Endothelial cell of umbilical vein (primary cell): ENCODE measurements around the gene CTIF. TPM values are rescaled to one million over a fixed set of nuclear protein-coding genes. Genes with fewer than 3 reads are reported as not detected.
A peak's percentile ranks its signal among the peaks of the same experiment; 100 is the strongest.

Experiments used
- BruUV-seq: library from RNA; stranded (reverse); fragments of 400-500 nt; replicated peaks from 2 replicates; lab custom pipeline; 2021; lab: Mats Ljungman, UMichigan
- CTCF ChIA-PET: fragments of 300-600, 350-600 bp; sonication (Branson Sonifier 250); formaldehyde crosslinking; loops from one replicate; lab custom pipeline; 2021; ENCODE audit warnings: antibody characterized with exemption, inconsistent platforms; lab: Charles Lee
- POLR2A ChIA-PET: fragments of 300-600, 350-600 bp; sonication (Branson Sonifier 250); formaldehyde crosslinking; loops from one replicate; lab custom pipeline; 2021; ENCODE audit warnings: antibody characterized with exemption, inconsistent platforms; lab: Charles Lee
- DNase-seq: peaks from one replicate; pipeline ENCODE4 v3.0.0-alpha.2; 2011; ENCODE audit warnings: low read depth, low spot score
- FAIRE-seq: peaks from 2 replicates; lab custom pipeline; 2011; peaks lifted over from hg19 to GRCh38; lab: Jason Lieb, UNC
- H2AFZ ChIP-seq: 2 replicates; pipeline ENCODE4 v1.6.0; 2012; ENCODE audit warnings: low read depth, low read length, control low read depth, inconsistent platforms
- H3K27ac ChIP-seq: 2 replicates; pipeline ENCODE4 v1.5.1; 2011; ENCODE audit warnings: low read depth, mild to moderate bottlenecking, control low read depth, low read length, moderate library complexity; ENCODE audit not compliant: insufficient read depth
- H3K27me3 ChIP-seq, 2 experiments: 2 replicates each; pipeline versions ENCODE4 v1.6.0 to v1.6.1; 2011; ENCODE audit warnings: low read length in 2 of 2, mixed read lengths in 1 of 2; ENCODE audit not compliant: control insufficient read depth in 2 of 2, insufficient read depth in 2 of 2
- H3K36me3 ChIP-seq, 2 experiments: 2 replicates in 1 of 2; 3 replicates in 1 of 2; pipeline ENCODE4 v1.5.1; 2011; ENCODE audit warnings: low read length in 2 of 2, mild to moderate bottlenecking in 1 of 2, moderate library complexity in 1 of 2; ENCODE audit not compliant: control insufficient read depth in 2 of 2, insufficient read depth in 2 of 2; ENCODE audit errors: extremely low read depth in 1 of 2
- H3K4me1 ChIP-seq: 3 replicates; pipeline ENCODE4 v1.5.1; 2011; ENCODE audit warnings: mild to moderate bottlenecking, low read length; ENCODE audit not compliant: control insufficient read depth, insufficient read depth; ENCODE audit errors: extremely low read depth
- H3K4me2 ChIP-seq: 2 replicates; pipeline ENCODE4 v1.6.1; 2011; ENCODE audit warnings: low read length, control low read depth, mixed read lengths; ENCODE audit not compliant: insufficient read depth
- H3K4me3 ChIP-seq, 3 experiments: fragments of 200-600 bp in 1 of 3; sonication (generic), shearing (Covaris generic) in 1 of 3; replicated peaks in 1 of 3; 2 replicates each; pipeline ENCODE4 v1.5.1; 2011 to 2016; ENCODE audit warnings: control low read depth in 3 of 3, low read length in 3 of 3, mild to moderate bottlenecking in 2 of 3, inconsistent platforms in 1 of 3, low read depth in 1 of 3, moderate library complexity in 1 of 3; ENCODE audit not compliant: insufficient read depth in 1 of 3
- H3K79me2 ChIP-seq: 2 replicates; pipeline ENCODE4 v1.6.0; 2012; ENCODE audit warnings: low read length, inconsistent platforms; ENCODE audit not compliant: control insufficient read depth, insufficient read depth
- H3K9ac ChIP-seq: replicated peaks from 2 replicates; pipeline ENCODE3; 2011; ENCODE audit warnings: low read length, control low read depth; ENCODE audit not compliant: insufficient read depth; ENCODE audit errors: extremely low read depth
- H3K9me1 ChIP-seq: replicated peaks from 3 replicates; pipeline ENCODE4 v1.6.0; 2011; ENCODE audit warnings: mild to moderate bottlenecking, low read length; ENCODE audit not compliant: control insufficient read depth, insufficient read depth; ENCODE audit errors: extremely low read depth
- H3K9me3 ChIP-seq: replicated peaks from 2 replicates; pipeline ENCODE4 v1.5.1; 2012; ENCODE audit warnings: low read length, inconsistent platforms; ENCODE audit not compliant: control insufficient read depth, insufficient read depth
- H4K20me1 ChIP-seq: replicated peaks from 2 replicates; pipeline ENCODE3; 2011; ENCODE audit warnings: mild to moderate bottlenecking, low read length; ENCODE audit not compliant: control insufficient read depth, insufficient read depth; ENCODE audit errors: extremely low read depth
- CTCF ChIP-seq, 2 donors: IDR thresholded peaks; 1 replicate in 1 of 2; 2 replicates in 1 of 2; pipeline ENCODE4 v1.5.1; 2011; ENCODE audit warnings: low read length in 2 of 2, mild to moderate bottlenecking in 2 of 2, moderate library complexity in 2 of 2, control low read depth in 1 of 2, inconsistent platforms in 1 of 2, low read depth in 1 of 2; ENCODE audit not compliant: insufficient read depth in 1 of 2; ENCODE audit errors: extremely low read depth in 1 of 2
- EZH2 ChIP-seq: IDR thresholded peaks from 2 replicates; pipeline ENCODE4 v1.6.1; 2012; ENCODE audit warnings: borderline replicate concordance, low read depth, mild to moderate bottlenecking, moderate library complexity, low read length, inconsistent platforms; ENCODE audit not compliant: severe bottlenecking
- FOS ChIP-seq: IDR thresholded peaks from 2 replicates; pipeline ENCODE4 v1.6.1; 2011; ENCODE audit warnings: mild to moderate bottlenecking, low read length, moderate library complexity, borderline replicate concordance; ENCODE audit not compliant: insufficient read depth
- GATA2 ChIP-seq: IDR thresholded peaks from 2 replicates; pipeline ENCODE4 v1.7.0; 2011; ENCODE audit warnings: low read depth, mild to moderate bottlenecking, moderate library complexity, mixed read lengths, low read length; ENCODE audit not compliant: insufficient read length, insufficient read depth
- JUN ChIP-seq: IDR thresholded peaks from 2 replicates; pipeline ENCODE4 v1.6.1; 2011; ENCODE audit warnings: borderline replicate concordance, low read depth; ENCODE audit not compliant: insufficient read length, insufficient read depth
- MYC ChIP-seq: IDR thresholded peaks from one replicate; pipeline ENCODE4 v1.6.1; 2011; ENCODE audit warnings: mild to moderate bottlenecking, low read depth, low read length
- POLR2A ChIP-seq: IDR thresholded peaks from 2 replicates; pipeline ENCODE4 v1.6.1; 2012; ENCODE audit warnings: low read depth, mild to moderate bottlenecking, control low read depth, low read length
- POLR2AphosphoS5 ChIP-seq: IDR thresholded peaks from 2 replicates; pipeline ENCODE4 v1.6.1; 2012; ENCODE audit warnings: low read depth, mild to moderate bottlenecking, control low read depth, low read length, moderate library complexity; ENCODE audit not compliant: insufficient read depth
- dilution Hi-C: fragments of 300-500 bp; cut with MboI; formaldehyde crosslinking; loops from one replicate; pipeline ENCODE4 v1.15.0; 2019; ENCODE audit warnings: low sequenced_read_pairs; ENCODE audit not compliant: extremely low pct_ligation_motif_present
- intact Hi-C: fragments of 100-400 bp; cut with micrococcal nuclease; formaldehyde crosslinking; loops from one replicate; pipeline ENCODE4 v1.10.0; 2022
- polyA plus RNA-seq, 4 experiments: library from polyadenylated mRNA; depleted of rRNA in 3 of 4; stranded (reverse) in 3 of 4; unstranded in 1 of 4; fragments of >200 nt; gene quantifications; 2 replicates each; pipeline versions ENCODE4 v1.2.1 to v1.2.3, GENCODE V29; 2011 to 2012; ENCODE audit warnings: missing spikeins in 1 of 4
- total RNA-seq: library from RNA; stranded (reverse); gene quantifications from 2 replicates; pipeline ENCODE4 v1.2.3, GENCODE V29; 2021
- TF ChIP-seq, protein P1 (sequence below): IDR thresholded peaks from 2 replicates; pipeline ENCODE4 v1.6.1; 2011; ENCODE audit not compliant: insufficient read depth, insufficient read length

The CTIF gene
- total and polyA plus RNA-seq, 2 donors (not counting 3 experiments of a cell fraction or from before 2014, with no cell fraction given): 20.9 to 57.7 TPM

GRCh38 chr18:48851599-48851960, 312.7 kb downstream of the CTIF start:
- Histone ChIP-seq H3K36me3 (no peaks in the 10 kb centered on the region), H3K4me2 (no peak overlapping the region), H4K20me1 (no peaks in the 10 kb centered on the region), H3K27me3 (no peaks in the 10 kb centered on the region), H3K4me1 (peaks cover 43% of the 10 kb centered on the region), H3K9me1 (no peaks in the 10 kb centered on the region), H2AFZ (peak overlapping the region; percentile 68), H3K79me2 (no peaks in the 10 kb centered on the region), H3K4me3 (no peak overlapping the region), H3K27ac (peak overlapping the region; percentile 47), H3K9me3 (no peaks in the 10 kb centered on the region), H3K9ac (no peak overlapping the region)
- intact Hi-C loops: no loop called here
- ChIA-PET POLR2A (no interaction called here), CTCF (interaction anchor here (1.0 to 1.4 kb wide), 2 partner anchors 8 to 9 kb away, joined by 3 read pairs; no protein-coding TSS in a partner anchor)
- FAIRE-seq (peak; percentile 55), DNase-seq (no peak)
- TF ChIP-seq FOS (no peak), CTCF (IDR thresholded peaks at IDR 0.05; ENCODE audit: extremely low read depth in 1 of 2, insufficient read depth in 1 of 2, low read depth in 1 of 2, low read length in 2 of 2) (no peak), EZH2 (no peak), MYC (no peak)
- dilution Hi-C loops: no loop called here
- no TSS peak for BruUV-seq

- Histone ChIP-seq H3K9ac (no peak overlapping the region), H3K9me3 (no peaks in the 10 kb centered on the region), H3K36me3 (peaks cover 0 to 4% of the 10 kb centered on the region in 2 experiments), H3K4me3 (no peak overlapping the region), H3K4me2 (no peak overlapping the region), H3K27me3 (no peaks in the 10 kb centered on the region), H3K79me2 (no peaks in the 10 kb centered on the region), H3K4me1 (peaks cover 42% of the 10 kb centered on the region), H3K9me1 (no peaks in the 10 kb centered on the region), H3K27ac (no peak overlapping the region), H2AFZ (no peak overlapping the region), H4K20me1 (no peaks in the 10 kb centered on the region)
- dilution Hi-C loops (no loop called here), intact Hi-C loops (no loop called here)
- POLR2A ChIA-PET: no interaction called here
- CTCF ChIA-PET: interaction anchor here (1.4 kb wide), 1 partner anchor 9 kb away, joined by 3 read pairs; no protein-coding TSS in a partner anchor
- FAIRE-seq (no peak), DNase-seq (no peak)
- TF ChIP-seq JUN (no peak), CTCF (IDR thresholded peaks at IDR 0.05; ENCODE audit: extremely low read depth in 1 of 2, insufficient read depth in 1 of 2, low read depth in 1 of 2, low read length in 2 of 2) (no peak), EZH2 (no peak), MYC (no peak), FOS (no peak), POLR2AphosphoS5 (no peak), GATA2 (no peak), POLR2A (no peak)
- TF ChIP-seq, protein P1, sequence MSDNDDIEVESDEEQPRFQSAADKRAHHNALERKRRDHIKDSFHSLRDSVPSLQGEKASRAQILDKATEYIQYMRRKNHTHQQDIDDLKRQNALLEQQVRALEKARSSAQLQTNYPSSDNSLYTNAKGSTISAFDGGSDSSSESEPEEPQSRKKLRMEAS: no peak
- BruUV-seq: no TSS peak
Measured at GRCh38 chr18:48852292-48852691, 313.5 kb downstream of the CTIF start.
